ENCODE results near the gene KCNQ1OT1.

Gene KCNQ1OT1

DNA sequence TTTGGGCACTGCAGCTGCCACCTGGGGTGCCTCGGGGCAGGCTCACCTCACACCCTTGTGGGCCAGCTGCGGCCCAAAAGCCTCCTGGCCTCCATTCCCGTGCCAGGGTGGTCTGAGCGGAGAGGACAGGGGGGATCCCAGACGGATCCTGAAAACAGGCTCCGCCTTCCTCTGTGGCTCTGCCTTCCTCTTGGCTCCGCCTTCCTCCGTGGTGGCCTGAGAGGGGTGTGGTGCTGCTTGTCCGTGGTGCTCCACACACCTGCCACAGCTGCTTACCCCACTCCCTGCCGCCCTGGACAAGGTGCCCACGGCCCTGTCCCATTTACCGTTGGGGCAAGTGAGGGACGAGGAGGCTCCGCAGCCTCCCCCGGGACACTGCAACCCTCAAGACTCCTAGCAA, 23.2 kb upstream of the KCNQ1OT1 start:
- DNase-seq (ENCODE audit: extremely low spot score, insufficient read length, low read depth) = no peak

DNA sequence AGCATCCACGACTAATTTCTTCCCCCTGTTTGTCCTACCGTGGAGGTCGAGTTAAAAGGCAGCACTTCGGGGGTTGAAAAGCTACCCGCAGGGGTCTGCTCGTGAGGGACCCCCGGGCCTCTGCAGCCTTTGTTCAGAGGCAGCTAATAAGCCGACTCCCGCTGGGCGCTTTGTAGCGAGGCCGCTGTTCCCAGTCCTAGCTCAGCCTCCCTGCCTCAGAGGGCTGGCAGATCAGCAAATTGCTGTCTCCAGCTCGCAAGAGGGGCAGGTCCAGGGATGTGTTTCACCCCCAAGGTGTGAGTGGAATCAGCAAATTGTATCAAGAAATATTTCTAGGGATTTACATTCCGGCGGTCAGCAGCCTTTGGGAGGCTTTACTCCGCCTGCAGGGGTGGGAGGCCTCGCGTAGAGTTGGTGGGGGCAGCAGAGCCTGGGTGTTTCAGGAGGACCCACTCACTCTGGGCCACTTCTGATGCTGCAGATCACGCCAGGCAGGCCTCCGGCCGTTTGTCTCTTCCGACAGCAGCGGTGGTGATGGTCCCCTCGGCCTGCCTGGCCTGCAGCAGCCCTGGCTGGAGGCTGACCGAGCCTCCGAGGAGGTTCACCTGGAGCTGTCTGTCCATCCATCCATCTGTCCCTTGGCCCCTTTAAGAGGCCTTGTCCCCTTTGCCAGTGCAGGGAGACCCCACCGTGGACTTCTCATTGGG, 21.6 kb upstream of the KCNQ1OT1 start:
- no peak for FAIRE-seq
- no peak for DNase-seq (ENCODE audit: extremely low spot score, insufficient read length, low read depth)

More for the DNA sequence above, 23.2 kb upstream of the KCNQ1OT1 start:
- no peak for FAIRE-seq

DNA sequence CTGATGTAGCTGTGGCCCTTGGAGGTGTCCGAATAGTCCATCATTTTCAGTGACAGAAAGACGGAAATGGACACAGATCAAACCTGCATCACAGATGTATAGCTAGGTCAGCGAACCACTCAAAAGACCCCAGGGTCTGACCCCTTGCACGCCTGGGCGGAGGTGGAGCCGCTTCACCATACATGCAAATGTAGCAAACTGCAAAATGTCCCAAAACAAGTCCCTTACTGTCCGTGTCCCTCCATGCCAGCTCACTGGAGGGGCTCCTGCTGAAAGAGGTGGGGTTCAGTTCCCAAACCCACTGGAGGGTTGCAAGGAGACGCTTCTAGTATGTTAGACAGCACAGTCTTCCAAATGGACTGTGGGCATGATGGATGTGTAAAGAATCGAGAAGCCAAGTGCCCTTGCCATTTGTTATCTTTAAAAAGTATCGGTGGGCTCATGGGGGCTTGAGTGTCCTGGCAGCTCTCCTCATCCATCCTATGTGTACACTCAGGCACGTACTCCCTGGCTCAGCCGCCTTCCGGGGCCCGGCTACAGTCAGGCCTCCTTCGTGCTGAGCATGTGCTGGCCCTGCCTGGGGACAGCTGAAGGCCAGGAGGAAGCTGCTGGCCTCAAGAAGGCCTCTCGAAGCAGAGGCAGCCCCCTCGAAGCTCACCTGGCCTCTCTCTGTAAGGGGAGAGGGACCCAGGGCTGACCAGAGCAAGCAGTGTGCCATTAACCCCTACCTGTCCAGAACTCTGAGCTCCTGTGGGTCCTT, 20.2 kb upstream of the KCNQ1OT1 start:
- DNase-seq (ENCODE audit: extremely low spot score, insufficient read length, low read depth) (no peak), FAIRE-seq (no peak)

DNA sequence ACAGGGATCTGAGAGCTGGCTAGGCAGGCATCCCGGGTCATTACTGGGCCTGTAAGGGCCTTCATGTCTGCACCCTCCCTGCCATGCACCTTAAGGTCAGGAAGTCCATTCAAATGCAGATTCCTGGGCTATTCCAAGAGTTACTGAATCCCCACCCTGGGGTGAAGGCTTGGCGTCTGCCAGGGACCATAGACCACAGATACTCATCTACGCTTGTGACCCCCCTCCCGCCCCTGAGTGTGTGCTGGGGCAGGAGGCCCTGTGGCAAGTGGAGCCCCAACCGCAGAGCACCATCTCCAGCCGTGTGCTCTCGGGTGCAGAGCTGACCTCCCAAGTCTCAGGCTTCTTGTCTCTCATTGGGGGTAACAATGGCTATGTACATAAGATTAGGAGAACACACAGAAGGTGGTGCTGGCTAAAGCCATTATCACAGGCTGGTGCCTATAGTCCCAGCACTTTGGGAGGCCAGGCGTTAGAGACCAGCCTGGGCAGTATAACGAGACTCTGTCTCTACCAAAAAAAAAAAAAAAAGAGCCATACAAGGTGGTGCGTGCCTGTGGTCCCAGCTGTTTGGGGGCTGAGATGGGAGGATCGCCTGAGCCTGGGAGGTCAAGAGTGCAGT, 19.1 kb upstream of the KCNQ1OT1 start:
- no peak for FAIRE-seq
- DNase-seq (ENCODE audit: extremely low spot score, insufficient read length, low read depth) = no peak

DNA sequence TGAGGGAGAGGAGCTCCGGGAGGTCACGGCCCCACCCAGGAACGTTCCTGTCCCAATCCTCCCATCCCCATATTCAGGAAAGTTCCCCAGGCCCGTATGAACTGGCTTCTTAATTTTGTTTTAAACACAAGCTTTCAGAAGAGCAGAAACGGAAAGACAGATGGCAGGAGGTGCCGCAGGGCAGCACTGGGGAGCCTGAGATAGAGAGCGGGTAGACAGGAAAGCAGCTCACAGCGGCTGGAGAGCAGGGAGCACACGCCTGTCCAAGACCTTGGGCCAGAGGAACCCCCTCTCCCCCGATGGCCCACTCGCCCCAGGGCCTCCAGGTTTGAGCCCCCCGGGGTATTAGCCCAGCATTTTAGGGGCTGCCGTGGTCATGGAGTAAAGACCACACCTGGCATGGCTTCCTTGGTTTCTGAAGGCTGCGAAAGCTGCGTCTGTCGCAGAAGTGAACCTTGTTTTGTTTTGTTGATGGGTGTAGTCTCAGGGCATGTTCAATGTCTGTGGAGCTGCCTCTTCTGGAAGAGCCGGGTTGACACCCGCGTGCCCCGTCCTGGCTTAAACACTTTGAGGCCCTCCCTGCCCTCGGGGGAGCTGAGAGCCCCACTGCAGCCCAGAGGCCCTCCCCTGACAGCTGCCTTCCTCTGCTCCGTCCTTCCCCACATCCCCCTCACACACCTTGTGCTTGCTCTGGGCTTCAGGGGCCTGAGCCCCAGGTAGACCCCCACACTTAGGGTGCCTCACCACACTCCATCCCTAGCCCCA, 17.9 kb upstream of the KCNQ1OT1 start:
- DNase-seq (ENCODE audit: extremely low spot score, insufficient read length, low read depth) = no peak
- FAIRE-seq = no peak

DNA sequence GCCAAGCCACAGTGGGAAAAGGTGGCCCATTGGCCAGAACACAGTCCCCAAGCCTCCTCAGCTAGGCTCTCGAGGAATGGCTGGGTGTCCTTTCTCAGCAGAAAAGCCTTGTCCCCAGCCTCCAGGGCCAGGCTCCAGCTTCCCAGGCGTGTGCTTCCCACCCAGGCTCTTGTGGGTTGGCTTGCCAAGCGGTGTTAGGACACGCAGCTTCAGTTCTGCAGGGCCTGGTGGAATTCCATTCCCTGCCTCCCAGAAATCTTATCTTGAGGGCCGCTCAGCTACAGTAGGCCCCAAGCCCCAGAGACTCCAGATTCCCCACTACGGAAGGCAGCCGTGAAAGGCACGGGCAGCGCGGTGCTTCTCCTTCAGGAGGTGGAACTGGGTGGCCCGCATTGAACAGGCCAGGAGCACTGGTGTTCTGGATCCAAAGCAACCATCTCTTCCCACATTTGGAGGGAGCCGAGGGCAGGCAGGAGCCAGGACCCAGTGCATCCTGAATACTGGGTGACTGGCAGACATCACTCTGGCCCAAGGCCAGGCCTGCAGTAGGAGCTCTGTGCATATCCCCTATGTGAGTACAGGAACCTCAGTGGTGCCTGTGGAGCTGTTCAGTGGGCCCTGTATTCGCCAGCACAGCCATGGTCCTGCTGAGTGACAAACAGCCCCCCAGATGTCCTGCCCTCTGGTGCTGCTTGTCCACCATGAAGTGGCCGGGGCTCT, 16.7 kb upstream of the KCNQ1OT1 start:
- DNase-seq (ENCODE audit: extremely low spot score, insufficient read length, low read depth) (no peak), FAIRE-seq (no peak)

DNA sequence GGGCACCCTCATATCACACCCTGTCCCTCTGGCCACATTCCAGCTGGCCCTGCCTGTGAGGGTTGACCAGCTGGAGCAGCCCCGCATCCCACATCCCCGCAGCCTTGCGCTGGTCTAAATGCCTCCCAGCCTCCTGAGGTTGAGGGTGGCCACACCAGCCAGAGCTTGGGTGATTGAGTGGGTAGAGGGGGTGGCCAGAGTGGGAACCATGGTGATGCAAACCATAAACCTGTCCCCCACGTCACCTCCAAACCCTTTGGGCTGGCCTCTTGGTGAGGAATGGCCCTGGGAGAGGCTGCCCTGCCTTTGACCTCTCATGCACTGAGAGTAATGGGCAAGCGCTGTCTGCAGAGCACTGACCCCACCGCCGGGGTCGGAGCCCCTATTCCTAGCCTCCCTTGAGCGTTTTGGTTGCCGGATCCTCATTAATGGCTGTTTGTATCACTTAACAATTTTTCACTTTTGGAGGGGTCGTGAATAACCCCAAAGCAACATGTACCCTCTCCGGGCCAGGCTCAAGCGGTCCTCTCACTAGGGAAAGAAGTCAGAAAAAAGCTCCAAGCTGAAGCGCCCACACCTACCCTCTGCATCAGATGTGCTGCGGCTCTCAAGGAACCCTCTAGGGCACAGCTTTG, 16.0 kb upstream of the KCNQ1OT1 start:
- FAIRE-seq (no peak), DNase-seq (ENCODE audit: extremely low spot score, insufficient read length, low read depth) (no peak)

DNA sequence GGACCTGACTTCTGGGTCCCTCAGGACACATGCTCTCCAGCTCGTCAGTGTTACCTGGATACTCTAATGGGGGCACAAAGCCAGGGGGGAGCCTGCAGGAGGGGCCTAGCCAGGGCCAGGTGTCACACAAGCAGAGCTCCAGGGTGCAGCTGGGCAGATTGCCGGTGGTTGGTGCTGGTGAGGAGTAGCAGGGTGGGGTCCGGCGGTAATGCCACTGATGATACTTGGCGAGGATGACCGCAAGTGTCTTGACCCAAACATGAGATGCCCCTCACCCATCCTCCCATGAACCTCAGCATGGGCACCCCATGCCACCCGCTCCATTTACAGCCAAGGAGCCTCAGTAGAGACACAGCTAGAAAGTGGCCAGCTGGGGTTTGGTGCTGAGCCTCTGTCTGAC, 15.1 kb upstream of the KCNQ1OT1 start:
- DNase-seq (ENCODE audit: extremely low spot score, insufficient read length, low read depth) = no peak
- no peak for FAIRE-seq

DNA sequence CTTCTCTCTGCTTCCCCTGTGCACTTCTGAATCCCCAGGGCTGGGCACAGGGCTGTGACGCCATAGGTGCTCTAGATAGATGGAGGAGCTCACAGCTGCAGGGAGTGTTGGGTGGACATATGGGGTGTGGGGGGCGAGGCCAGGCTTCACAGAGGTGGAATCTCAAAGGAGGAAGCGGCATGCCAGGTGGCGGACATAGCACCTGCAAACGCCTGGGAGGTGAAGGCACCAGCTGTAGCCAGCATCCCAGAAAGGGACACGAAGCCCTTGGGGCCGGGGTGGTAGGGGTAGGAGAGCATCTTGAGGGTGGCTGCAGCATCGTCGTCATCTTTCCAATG, 14.6 kb upstream of the KCNQ1OT1 start:
- FAIRE-seq = no peak
- no peak for DNase-seq (ENCODE audit: extremely low spot score, insufficient read length, low read depth)

DNA sequence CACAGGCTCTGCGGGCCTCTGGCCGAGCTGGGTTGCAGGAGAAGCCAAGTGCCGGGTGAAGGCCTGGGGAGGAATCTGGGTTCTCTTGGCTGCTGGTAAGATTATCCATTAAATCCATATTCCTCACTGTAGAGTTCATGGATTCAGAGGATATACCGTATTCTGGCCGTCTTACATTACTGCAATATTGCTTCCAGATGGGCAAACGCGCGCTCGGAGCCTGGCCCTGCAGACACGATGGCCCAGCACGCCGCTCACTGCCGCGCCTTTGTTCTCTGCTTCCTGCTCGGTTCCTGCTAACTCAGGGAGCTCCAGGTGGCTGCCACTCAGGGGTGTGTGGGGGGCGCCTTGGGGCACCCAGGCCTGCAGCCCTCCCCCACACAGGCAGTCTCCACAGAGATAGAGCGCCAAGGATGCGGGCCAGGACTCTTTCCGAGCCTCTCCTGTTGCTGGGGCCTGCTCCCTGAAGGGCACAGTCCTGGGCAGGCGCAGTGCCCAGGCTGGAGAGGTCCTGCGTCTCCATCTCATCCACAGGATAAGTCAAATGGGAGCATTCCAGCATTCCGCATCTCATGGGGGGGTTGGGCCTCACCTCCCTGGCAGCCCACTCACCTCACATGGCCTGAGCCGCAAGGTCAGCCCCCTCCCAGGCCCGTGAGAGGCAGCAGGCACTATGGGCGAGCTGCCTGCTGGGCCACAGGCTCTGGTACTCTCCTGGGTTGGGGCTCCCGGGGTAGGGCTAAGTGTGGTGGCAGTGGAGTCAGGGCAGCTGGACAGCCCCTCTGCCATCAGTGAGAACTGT, 14.1 kb upstream of the KCNQ1OT1 start:
- FAIRE-seq (no peak), DNase-seq (ENCODE audit: extremely low spot score, insufficient read length, low read depth) (no peak)

DNA sequence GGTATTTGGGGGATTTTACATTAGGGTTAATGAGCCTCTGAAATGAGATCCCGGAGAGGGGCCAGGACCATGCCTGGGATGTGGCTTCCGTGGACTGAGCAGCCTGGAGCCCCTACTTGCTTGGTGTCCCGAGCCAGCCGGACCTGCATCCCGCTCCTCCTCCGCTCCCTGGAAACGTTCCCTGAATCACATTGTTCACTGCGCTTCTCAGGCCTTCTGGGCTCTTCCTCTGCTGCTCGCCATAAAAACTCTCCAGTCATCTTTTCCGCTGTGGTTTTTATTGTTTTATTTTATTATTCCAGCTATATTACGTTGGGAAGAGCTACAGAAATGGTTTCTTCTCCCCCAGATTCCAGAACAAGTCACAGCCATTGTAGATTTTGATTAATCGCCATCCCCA, 13.3 kb upstream of the KCNQ1OT1 start:
- DNase-seq (ENCODE audit: extremely low spot score, insufficient read length, low read depth) (no peak), FAIRE-seq (no peak)

DNA sequence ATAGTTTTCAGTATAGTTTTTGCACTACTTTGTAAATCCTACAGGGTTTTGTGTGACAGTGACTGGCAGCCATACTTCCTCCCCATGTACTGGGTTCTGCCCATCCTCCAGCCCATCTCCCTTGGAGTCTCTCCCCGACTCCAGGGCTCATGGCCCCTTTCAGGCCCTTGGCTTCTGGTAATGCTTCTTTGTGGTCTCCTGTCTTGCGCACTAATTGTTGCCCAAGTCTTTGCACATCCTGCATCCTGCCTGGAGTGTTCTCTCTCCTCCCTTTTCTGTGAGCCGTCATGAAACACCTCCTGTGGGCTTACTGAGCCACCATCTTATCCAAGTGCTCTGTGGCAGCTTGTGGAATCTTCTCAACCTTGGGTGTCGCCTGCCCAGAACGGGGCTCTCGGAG, 11.4 kb upstream of the KCNQ1OT1 start:
- DNase-seq (ENCODE audit: extremely low spot score, insufficient read length, low read depth) (no peak), FAIRE-seq (no peak)

DNA sequence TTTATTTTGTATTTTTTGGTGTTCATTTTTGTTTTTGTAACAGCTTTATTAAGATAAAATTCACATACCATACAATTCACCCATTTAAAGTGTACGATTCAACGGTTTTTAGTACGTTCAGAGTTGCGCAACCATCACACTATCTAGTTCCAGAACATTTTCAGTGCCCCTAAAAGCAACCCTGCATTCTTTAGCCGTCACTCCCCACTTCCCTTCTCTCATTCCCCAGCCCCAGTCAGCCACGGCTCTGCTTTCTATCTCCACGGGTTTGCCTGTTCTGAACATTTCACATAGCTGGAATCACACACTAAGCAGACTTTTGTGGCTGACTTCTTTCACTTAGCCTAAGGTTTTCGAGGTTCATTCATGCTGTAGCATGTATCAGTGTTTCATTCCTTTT, 9.6 kb upstream of the KCNQ1OT1 start:
- no peak for DNase-seq (ENCODE audit: extremely low spot score, insufficient read length, low read depth)

DNA sequence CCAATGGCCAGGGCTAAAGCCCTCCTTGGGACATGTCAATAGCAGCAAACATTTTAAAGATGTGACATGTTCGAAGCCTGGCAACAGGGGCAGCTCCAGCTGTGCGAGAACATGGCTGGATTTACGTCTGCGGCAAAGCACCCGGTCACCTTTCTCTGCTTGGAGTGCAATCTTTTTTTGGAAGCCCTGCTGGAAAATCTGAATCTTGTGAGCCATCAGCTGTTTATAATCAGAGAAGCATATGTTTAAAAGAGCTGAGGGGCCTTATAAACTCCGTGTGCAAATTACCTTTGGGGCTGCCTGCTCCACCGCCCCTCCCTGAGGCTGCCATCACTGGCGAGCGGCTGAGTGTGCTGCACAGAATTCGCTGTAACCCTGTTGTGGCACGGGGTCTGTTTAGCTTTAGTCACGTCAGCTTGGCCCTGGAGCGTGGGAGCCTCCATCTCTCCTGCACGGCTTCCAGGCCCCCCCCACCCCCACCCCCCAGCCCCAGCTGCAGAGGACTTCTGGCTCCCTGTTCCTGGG, 9.0 kb upstream of the KCNQ1OT1 start:
- FAIRE-seq (no peak), DNase-seq (ENCODE audit: extremely low spot score, insufficient read length, low read depth) (no peak)

More for the DNA sequence above, 9.6 kb upstream of the KCNQ1OT1 start:
- no peak for FAIRE-seq

DNA sequence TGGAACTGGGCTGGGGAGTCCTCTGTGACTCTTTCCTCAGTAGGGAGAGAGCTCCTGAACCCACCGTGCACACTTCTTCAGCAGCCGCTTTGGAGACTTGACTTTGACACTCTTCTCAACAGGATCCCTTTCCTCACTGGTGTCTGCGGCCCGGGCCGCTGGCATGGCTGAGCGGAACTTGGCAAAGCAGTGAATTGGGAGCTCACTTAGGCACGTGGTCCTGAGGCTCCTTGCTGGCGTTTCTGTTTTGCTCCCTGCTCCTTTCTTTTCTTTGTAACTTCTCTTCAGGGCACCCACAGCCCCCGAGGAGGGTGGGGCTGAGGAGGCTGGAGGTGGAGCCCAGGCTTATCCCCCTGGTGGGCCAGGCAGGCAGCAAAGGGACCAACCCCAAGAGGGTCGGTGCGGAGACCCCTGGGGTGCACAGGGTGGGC, 8.4 kb upstream of the KCNQ1OT1 start:
- DNase-seq (ENCODE audit: extremely low spot score, insufficient read length, low read depth) = no peak

DNA sequence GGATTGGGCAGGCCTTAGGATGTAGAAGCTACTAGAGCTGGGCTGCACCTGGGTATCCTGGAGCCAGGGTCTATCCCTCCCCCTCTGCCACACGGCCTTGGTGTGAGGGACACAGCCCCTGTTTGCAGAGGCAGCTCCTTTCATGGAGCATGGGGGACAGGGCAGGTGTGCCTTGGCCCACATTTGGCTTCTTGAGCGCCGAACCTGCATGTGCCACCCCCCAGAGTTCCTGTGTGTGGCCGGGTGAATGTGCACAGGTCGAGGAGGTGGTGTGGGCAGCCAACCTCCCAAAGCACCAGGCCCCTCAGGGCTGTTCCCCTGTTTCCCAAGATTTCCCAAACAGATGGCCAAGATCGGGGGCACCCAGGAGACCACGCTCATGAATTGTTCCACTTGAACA, 7.9 kb upstream of the KCNQ1OT1 start:
- FAIRE-seq (no peak), DNase-seq (ENCODE audit: extremely low spot score, insufficient read length, low read depth) (no peak)

More for the DNA sequence above, 8.4 kb upstream of the KCNQ1OT1 start:
- no peak for FAIRE-seq

DNA sequence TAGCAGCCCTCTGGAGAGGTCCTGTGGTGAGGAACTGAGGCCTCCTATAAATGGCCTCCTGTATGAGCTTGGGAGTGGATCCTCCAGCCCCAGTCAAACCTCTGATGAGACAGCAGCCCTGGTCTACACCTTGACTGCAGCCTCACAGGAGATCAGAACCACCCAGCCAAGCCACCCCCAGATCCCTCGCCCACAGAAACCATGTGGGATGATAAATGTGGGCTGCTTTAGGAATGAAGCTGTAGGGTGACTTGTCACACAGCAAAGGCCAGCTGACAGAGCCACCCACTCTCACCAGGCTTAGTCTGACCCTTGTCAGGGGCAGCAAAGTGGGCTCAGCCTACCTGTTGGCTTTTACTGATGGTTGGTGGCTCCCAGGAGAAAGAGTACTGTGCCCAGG, 6.5 kb upstream of the KCNQ1OT1 start:
- FAIRE-seq = no peak
- DNase-seq (ENCODE audit: extremely low spot score, insufficient read length, low read depth) = no peak

DNA sequence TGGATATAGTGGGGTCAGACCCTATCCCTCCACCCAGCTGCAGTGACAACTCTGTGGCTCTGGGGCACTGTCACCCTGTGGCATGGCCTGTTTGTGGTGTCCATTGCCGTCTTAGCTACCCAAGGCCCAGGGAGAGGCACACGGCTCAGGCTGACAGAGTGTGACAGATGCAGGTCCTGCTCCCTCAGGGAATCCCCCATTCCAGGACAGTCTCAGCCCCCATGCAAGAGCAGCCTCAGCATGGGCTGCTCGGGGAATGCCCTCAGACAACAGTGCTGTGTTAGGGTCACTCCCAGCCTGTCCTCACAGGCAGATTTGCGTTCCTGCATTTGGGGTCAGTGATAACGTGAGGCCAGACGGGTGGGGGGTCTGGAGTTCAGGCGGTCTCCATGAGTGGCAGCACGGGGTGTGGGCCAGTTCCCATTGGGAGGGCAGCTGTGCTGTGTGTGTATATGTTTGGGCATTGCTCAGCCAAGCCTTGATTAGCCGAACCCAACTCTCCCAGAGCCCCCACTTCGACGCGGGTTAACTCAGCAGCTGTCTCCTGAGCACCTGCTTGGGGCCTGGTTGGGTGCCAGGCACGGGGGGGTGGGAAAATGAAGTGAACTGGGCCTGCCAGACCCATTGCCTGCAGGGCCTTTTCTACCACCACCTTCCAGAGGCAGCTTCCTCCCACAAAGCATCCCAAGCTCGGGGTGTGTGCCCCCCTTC, 5.3 kb upstream of the KCNQ1OT1 start:
- DNase-seq (ENCODE audit: extremely low spot score, insufficient read length, low read depth) = no peak
- FAIRE-seq = no peak
